KMS-11 (cell line): ENCODE data around the gene PER1.

Experiments
- H2AFZ ChIP-seq: fragments of 200-600 bp; sonication (generic); 2 replicates; pipeline ENCODE4 v1.6.1; 2016; ENCODE audit warnings: antibody characterized with exemption, mixed run types, low read depth
- H3K27ac ChIP-seq: fragments of 200-600 bp; sonication (generic); 2 replicates; pipeline ENCODE4 v1.6.1; 2016; ENCODE audit warnings: mild to moderate bottlenecking, mixed run types
- H3K27me3 ChIP-seq: fragments of 200-600 bp; sonication (generic); 2 replicates; pipeline ENCODE4 v1.6.1; 2017; ENCODE audit warnings: mild to moderate bottlenecking, low read depth, mixed run types, moderate library complexity; ENCODE audit not compliant: insufficient read depth
- H3K36me3 ChIP-seq: fragments of 200-600 bp; sonication (generic); 2 replicates; pipeline ENCODE4 v1.6.1; 2017; ENCODE audit warnings: mild to moderate bottlenecking, mixed run types; ENCODE audit not compliant: insufficient read depth
- H3K4me1 ChIP-seq: fragments of 200-600 bp; sonication (generic); 2 replicates; pipeline ENCODE4 v1.6.1; 2016; ENCODE audit warnings: mild to moderate bottlenecking, low read depth, mixed run types; ENCODE audit not compliant: poor library complexity, severe bottlenecking
- H3K4me2 ChIP-seq: fragments of 200-600 bp; sonication (generic); 2 replicates; pipeline ENCODE4 v1.7.0; 2016; ENCODE audit warnings: mild to moderate bottlenecking, mixed run types
- H3K4me3 ChIP-seq: fragments of 200-600 bp; sonication (generic); IDR thresholded peaks from 2 replicates; pipeline ENCODE4 v1.6.1; 2017; ENCODE audit warnings: low read depth, low read length, mixed read lengths; ENCODE audit not compliant: insufficient read depth
- H3K79me2 ChIP-seq: fragments of 200-600 bp; sonication (generic); 2 replicates; pipeline ENCODE4 v1.6.1; 2016; ENCODE audit warnings: low read depth, mixed run types; ENCODE audit not compliant: insufficient read depth
- H3K9ac ChIP-seq: fragments of 200-600 bp; sonication (generic); 2 replicates; pipeline ENCODE4 v1.6.1; 2016; ENCODE audit warnings: mild to moderate bottlenecking, mixed run types
- H4K20me1 ChIP-seq: fragments of 200-600 bp; sonication (generic); 2 replicates; pipeline ENCODE4 v1.6.1; 2016; ENCODE audit warnings: mild to moderate bottlenecking, mixed run types; ENCODE audit not compliant: insufficient read depth
- TF ChIP-seq, protein P1 (sequence below): fragments of 200-600 bp; sonication (generic); conservative IDR thresholded peaks from 2 replicates; pipeline ENCODE4 v1.6.1; 2017; ENCODE audit warnings: low read depth, mild to moderate bottlenecking, antibody characterized with exemption, low read length, moderate library complexity, mixed read lengths

PER1 gene

DNA sequence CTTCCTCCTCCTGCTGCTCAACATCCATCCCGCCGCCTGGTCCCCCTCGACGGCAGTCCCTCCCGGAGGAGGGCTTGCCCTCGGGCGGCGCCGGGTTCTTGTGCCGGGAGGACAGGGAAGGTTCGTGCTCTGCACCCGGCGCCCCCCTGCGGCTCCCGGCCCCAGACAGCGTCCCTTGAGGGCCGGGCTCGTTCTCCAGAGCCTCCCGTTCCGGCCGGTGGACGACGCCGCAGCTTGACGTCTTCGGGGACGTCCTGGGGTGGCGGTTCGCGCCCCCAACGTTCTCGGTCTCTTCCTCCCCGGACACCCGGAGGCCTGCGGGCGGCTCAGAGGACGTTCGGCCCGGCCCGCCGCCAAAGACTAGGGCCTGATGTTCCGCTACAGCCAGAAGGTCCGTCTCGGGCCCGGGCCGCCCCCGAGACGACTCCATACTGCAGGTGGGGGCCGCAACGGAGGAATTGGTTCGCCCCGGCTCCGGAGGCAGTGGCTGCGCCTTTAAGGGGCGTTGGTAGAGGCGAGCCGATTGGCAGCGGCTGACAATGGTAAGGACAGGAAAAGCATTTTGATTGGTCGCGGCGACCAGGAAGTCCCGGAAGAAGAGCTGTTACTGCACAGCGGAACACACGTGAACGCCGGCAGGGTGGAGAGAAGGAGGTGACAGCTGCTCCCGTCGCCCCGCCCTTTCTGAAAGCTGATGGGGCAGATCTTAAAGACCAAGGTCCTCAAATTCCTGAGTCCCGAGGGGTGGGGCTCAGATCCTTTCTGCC lies 37.7 kb upstream of the PER1 start, which contains the start of gene BORCS6:
Gene BORCS6 (minus strand): TSS at position 470 of the 767 bp plus-strand sequence. CDS start 40 bp downstream, at position 430.
- no peaks in the 10 kb centered on the region for H3K27me3 ChIP-seq
- no peaks in the 10 kb centered on the region for H3K79me2 ChIP-seq
- peak within 1 kb of the TSS; percentile 15 for H3K4me3 ChIP-seq
- peak within 1 kb of the TSS; percentile 80 for H3K4me2 ChIP-seq
- no peaks in the 10 kb centered on the region for H3K36me3 ChIP-seq
- H3K9ac ChIP-seq = peak within 1 kb of the TSS; percentile 49; the same call in 1 of the 2 replicates
- peaks cover 9% of the 10 kb centered on the region for H3K4me1 ChIP-seq
- no peaks in the 10 kb centered on the region for H4K20me1 ChIP-seq
- TF ChIP-seq, protein P1, sequence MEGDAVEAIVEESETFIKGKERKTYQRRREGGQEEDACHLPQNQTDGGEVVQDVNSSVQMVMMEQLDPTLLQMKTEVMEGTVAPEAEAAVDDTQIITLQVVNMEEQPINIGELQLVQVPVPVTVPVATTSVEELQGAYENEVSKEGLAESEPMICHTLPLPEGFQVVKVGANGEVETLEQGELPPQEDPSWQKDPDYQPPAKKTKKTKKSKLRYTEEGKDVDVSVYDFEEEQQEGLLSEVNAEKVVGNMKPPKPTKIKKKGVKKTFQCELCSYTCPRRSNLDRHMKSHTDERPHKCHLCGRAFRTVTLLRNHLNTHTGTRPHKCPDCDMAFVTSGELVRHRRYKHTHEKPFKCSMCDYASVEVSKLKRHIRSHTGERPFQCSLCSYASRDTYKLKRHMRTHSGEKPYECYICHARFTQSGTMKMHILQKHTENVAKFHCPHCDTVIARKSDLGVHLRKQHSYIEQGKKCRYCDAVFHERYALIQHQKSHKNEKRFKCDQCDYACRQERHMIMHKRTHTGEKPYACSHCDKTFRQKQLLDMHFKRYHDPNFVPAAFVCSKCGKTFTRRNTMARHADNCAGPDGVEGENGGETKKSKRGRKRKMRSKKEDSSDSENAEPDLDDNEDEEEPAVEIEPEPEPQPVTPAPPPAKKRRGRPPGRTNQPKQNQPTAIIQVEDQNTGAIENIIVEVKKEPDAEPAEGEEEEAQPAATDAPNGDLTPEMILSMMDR = no peak
- H2AFZ ChIP-seq = peak within 1 kb of the TSS; percentile 57; the same call in 1 of the 2 replicates
- peak within 1 kb of the TSS; percentile 43; the same call in 1 of the 2 replicates for H3K27ac ChIP-seq

DNA sequence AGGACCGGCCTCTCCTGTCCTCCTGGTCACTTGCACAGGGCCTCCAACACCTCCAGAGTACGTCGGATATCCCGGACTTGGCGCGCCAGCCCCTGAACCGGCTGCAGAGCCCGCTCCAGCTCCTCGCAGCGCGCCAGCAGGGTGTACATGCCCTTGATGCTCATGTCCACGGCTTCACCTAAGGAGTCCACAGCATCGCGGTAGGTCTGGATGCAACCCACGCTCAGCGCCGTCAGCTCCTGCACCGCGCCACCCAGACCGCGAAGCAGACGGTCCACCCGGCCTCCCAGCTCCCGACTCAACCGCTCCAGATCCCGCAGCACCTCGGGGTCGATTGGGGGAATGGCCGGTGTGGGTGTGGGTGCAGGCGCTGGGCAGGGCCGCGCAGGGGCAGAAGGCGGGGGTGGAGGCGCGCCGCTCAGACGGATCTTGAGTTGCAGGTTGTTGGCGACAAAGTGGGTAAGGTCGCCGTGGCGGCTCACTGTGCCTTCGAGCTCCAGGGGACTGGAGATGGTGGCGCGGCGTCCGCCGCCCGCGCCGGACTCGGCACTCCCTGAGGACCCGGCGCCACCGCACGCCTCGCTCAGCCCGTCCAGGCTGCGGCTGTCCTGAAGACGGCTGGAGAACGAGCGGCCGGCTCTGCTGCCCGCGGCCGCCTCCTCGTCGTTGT lies 37.0 kb upstream of the PER1 start:
- Histone ChIP-seq H3K4me2 (peak overlapping the region; percentile 66), H3K36me3 (no peaks in the 10 kb centered on the region), H3K9ac (peak overlapping the region; percentile 49; the same call in 1 of the 2 replicates), H3K27ac (no peak overlapping the region; the same call in 1 of the 2 replicates), H3K4me1 (peaks cover 9% of the 10 kb centered on the region), H3K27me3 (no peaks in the 10 kb centered on the region), H3K79me2 (no peaks in the 10 kb centered on the region), H4K20me1 (no peaks in the 10 kb centered on the region), H2AFZ (peak overlapping the region; percentile 57; the same call in 1 of the 2 replicates), H3K4me3 (peak overlapping the region; percentile 15)
- TF ChIP-seq, protein P1 = no peak

DNA sequence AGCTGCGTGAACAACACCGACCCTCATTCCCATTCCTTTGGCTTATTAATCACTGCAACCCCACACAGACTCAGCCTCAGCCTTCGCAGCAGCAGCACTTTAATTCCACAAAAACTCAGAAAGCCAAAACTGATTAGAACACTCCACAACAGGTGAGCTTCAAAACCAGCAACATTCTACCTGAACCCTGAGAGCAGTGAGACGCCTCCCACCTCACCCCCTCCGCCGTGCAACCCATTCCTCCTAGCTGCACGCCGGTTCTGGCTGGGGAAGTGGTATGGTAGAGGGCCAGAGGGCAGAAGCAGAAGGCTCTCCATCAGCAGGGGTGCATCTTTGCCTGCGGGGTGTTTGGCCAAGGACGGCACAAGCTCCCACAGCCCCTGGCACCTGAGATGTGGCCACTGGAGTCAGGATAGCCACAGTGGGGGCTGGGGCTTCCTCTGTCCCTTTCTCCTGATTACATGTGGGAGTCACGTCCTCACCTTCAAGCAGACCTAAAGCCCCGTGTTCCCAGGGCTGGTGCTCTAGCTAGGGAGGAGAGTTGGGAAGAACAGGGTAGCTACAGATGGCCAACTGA lies 36.1 kb upstream of the PER1 start:
- Histone ChIP-seq H3K9ac (peak overlapping the region; percentile 22; the same call in 1 of the 2 replicates), H3K36me3 (no peaks in the 10 kb centered on the region), H3K4me2 (peak overlapping the region; percentile 66), H3K27ac (peak overlapping the region; percentile 88; the same call in 1 of the 2 replicates), H3K27me3 (no peaks in the 10 kb centered on the region), H4K20me1 (no peaks in the 10 kb centered on the region), H3K4me1 (peaks cover 9% of the 10 kb centered on the region), H3K4me3 (no peak overlapping the region), H2AFZ (no peak overlapping the region), H3K79me2 (no peaks in the 10 kb centered on the region)
- TF ChIP-seq, protein P1 = no peak

DNA sequence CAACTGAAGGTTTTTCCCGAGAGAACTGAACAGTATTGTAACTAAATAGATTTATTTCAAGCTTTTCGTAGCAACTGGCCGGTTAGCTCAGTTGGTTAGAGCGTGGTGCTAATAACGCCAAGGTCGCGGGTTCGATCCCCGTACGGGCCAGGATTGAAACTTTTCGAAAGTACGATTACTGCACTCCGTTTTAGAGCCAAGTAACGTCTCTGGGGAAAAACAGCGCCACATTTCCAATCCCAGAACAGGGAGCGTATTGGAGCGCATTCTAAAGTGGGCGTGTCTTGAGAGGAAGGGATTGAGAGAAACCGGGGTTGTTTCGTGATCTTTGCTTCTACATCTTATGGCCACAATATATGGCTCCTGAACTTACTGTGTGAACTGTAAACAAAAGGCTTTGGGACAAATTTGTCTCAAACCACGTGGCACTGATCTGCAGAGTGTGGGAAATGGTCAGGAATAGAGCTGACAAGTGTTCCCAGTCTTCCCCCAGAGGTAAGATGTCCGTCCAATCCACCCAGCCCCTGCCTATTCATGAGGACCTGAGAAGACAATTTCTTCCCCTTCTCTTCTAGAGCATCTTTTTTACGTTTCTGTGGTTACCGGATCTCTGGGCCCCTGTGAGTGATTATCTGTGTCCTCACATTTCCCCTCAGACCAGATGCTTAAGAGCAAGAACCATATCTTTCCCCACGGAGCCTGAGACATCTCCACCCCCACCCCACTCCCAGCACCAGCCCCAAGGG lies 35.5 kb upstream of the PER1 start:
- H3K36me3 ChIP-seq = no peaks in the 10 kb centered on the region
- peaks cover 9% of the 10 kb centered on the region for H3K4me1 ChIP-seq
- H3K27me3 ChIP-seq = no peaks in the 10 kb centered on the region
- peak overlapping the region; percentile 83 for H3K4me2 ChIP-seq
- no peaks in the 10 kb centered on the region for H3K79me2 ChIP-seq
- no peaks in the 10 kb centered on the region for H4K20me1 ChIP-seq
- TF ChIP-seq, protein P1 = no peak
- no peak overlapping the region for H2AFZ ChIP-seq
- no peak overlapping the region; the same call in 1 of the 2 replicates for H3K9ac ChIP-seq
- no peak overlapping the region for H3K4me3 ChIP-seq
- peak overlapping the region; percentile 88 for H3K27ac ChIP-seq
